ENCODE results near the gene COLEC11.
"Not testable (repeated sequence)": the region's sequence is repeated elsewhere in the genome, so short reads cannot be mapped to it uniquely, and the experiment has no call there.

Gene COLEC11

GRCh38 chr2:3610881-3611505 lies 16.1 kb downstream of the COLEC11 start:
- DNase-seq (ENCODE audit: low read depth in 2 of 2), result no peak
- H3K4me3 ChIP-seq (replicated peaks in 1 of 2; ENCODE audit: low read depth in 2 of 2, low read length in 2 of 2), result no peak overlapping the region
- TF ChIP-seq CTCF (IDR thresholded peaks at IDR 0.05; ENCODE audit: low read depth, low read length), result no peak

DNA sequence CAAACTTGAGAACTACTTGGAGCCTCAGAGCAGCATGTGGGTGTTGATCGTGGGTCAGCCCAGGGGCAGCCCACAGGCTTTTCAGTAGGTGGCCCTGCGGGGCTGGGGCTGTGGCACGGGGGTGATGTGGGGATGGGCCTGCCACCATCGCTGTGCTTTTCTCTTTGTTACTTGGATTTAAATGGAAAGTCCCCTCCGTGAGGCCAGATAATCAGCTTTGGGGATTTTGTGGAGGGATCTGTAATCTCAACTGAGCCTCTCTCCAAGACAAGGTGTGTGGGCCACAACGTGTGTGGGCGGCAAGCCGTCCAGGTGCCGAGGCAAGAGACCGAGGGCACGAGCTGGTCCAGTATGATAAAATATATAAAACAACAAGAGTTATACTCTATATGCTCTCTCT lies 16.7 kb downstream of the COLEC11 start:
- no peak for DNase-seq (ENCODE audit: low read depth in 2 of 2)

DNA sequence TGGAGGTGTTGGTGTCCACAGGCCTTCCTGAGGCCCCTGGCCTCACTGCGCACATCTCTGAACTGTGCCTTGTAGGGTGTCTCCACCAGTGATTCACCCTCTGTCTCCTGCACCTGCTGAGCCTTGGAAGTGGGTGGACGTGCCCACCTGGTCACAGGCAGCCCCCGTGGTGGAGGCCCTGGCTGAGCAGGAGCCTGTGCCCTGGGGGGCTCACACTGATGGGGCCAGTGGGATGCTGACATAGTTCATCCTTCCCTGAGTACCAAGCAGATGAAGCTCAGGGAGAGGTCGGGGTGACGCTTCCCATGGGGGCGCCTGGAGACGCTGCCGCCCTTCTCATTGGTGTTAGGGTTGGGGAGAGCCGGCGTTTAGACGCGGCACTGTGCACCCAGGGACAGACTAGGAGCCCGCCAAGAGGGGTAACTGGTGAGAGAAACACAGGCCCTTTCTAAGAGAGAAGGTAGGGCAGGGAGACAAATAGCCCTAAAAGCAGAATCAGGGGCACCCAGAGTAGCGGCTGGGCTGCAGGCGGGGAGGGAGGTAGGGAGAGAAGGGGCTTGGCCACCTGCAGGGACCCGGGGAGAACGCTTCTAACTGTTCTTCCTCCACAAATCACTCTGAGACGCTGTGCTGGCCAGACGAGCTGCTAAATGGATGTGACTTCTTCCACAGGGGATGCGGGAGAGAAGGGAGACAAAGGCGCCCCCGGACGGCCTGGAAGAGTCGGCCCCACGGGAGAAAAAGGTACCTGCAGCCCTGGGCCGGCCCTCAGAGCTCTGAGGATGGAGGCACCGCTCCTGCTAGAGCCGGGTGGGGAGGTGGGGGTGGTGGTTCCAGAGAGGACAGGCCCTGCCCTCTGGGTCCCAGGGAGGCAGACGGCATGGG lies 18.0 kb downstream of the COLEC11 start:
- no peak overlapping the region for H3K4me3 ChIP-seq (replicated peaks in 1 of 2; ENCODE audit: low read depth in 2 of 2, low read length in 2 of 2)
- no peak for DNase-seq (ENCODE audit: low read depth in 2 of 2)
- TF ChIP-seq CTCF (IDR thresholded peaks at IDR 0.05; ENCODE audit: low read depth, low read length), result no peak

More for the DNA sequence above, 16.7 kb downstream of the COLEC11 start:
- no peak for TF ChIP-seq CTCF (IDR thresholded peaks at IDR 0.05; ENCODE audit: low read depth, low read length)
- no peak overlapping the region for H3K4me3 ChIP-seq (replicated peaks in 1 of 2; ENCODE audit: low read depth in 2 of 2, low read length in 2 of 2)

- H3K4me3 ChIP-seq (replicated peaks in 1 of 2; ENCODE audit: low read depth in 2 of 2, low read length in 2 of 2), result no peak overlapping the region
- TF ChIP-seq CTCF (IDR thresholded peaks at IDR 0.05; ENCODE audit: low read depth, low read length), result no peak
- DNase-seq (ENCODE audit: low read depth in 2 of 2), result no peak
These were observed 18.6 kb downstream of the COLEC11 start for GRCh38 chr2:3613524-3613905.

- H3K4me3 ChIP-seq (replicated peaks in 1 of 2; ENCODE audit: low read depth in 2 of 2, low read length in 2 of 2); DNase-seq (ENCODE audit: low read depth in 2 of 2): not testable (repeated sequence)
These were observed 19.8 kb downstream of the COLEC11 start for GRCh38 chr2:3614743-3615142.

- H3K4me3 ChIP-seq (replicated peaks in 1 of 2; ENCODE audit: low read depth in 2 of 2, low read length in 2 of 2); DNase-seq (ENCODE audit: low read depth in 2 of 2): not testable (repeated sequence)
These were observed 20.8 kb downstream of the COLEC11 start for GRCh38 chr2:3615541-3616200.

DNA sequence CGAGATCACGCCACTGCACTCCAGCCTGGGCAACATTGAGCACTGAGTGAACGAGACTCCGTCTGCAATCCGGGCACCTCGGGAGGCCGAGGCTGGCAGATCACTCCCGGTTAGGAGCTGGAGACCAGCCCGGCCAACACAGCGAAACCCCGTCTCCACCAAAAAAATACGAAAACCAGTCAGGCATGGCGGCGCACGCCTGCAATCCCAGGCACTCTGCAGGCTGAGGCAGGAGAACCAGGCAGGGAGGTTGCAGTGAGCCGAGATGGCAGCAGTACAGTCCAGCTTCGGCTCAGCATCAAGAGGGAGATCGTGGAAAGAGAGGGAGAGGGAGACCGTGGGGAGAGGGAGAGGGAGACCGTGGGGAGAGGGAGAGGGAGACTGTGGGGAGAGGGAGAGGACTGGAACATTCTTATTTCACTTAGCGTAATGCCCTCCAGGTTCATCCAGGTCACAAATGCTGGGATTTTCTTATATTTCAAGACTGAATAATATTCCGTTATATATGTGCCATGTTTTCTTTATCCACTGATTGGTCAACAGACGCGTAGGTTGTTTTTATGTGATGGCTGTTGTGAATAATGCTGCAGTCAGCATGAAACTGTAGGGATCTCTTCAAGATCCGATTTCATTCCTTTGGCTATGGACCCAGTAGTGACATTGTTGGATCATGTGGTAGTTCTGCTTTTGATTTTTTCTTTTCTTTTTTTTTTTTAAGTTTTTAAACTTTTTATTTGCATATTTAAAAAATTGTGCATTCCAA lies 21.7 kb downstream of the COLEC11 start:
- not testable (repeated sequence) for H3K4me3 ChIP-seq (replicated peaks in 1 of 2; ENCODE audit: low read depth in 2 of 2, low read length in 2 of 2)

More for the DNA sequence above, 21.7 kb downstream of the COLEC11 start:
- not testable (repeated sequence) for DNase-seq (ENCODE audit: low read depth in 2 of 2)

Measured in cardiac fibroblast (primary cell).